NCI-H510A treated with DMSO at 0.1 percent for 48 hours (cell line): ENCODE measurements around the gene NOD2.

Experiments
- DNase-seq: peaks from one replicate; lab custom pipeline; 2025; lab: John Stamatoyannopoulos, UW

The NOD2 gene

GRCh38 chr16:50717494-50717893, 24.1 kb downstream of the NOD2 start:
- no peak for DNase-seq

GRCh38 chr16:50718061-50718760, 24.8 kb downstream of the NOD2 start:
- no peak for DNase-seq

DNA sequence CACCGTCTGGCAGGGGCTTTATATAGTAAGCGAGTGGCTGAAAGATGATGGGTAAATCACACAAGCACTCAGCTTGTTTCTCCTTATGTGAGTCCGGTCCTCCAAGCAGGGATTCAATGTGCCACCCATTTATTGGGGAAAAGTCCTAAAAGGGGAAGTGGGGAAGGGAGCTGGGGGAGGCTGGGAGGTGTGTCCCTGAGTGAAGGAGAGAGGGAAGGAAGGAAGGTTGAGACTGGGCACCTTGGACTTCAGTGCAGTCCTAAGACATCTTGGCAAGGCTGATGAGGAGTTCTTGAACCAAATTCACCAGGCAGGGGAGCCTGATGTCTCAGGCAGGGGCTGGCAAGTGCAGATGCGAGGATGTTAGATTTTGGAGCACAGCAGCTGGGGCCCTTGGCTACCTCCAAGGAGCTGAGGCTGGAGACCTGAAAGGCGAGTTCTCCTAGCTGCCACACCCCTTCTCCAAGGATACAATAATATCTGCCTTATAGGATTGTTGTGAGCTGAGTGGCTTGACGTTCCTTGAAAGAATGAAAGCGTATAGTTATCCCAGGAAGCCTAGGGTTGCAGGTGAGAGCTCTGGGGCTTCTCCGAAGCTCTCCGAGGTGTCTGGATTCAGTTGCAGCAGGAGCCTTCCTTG, 25.5 kb downstream of the NOD2 start:
- DNase-seq: no peak

DNA sequence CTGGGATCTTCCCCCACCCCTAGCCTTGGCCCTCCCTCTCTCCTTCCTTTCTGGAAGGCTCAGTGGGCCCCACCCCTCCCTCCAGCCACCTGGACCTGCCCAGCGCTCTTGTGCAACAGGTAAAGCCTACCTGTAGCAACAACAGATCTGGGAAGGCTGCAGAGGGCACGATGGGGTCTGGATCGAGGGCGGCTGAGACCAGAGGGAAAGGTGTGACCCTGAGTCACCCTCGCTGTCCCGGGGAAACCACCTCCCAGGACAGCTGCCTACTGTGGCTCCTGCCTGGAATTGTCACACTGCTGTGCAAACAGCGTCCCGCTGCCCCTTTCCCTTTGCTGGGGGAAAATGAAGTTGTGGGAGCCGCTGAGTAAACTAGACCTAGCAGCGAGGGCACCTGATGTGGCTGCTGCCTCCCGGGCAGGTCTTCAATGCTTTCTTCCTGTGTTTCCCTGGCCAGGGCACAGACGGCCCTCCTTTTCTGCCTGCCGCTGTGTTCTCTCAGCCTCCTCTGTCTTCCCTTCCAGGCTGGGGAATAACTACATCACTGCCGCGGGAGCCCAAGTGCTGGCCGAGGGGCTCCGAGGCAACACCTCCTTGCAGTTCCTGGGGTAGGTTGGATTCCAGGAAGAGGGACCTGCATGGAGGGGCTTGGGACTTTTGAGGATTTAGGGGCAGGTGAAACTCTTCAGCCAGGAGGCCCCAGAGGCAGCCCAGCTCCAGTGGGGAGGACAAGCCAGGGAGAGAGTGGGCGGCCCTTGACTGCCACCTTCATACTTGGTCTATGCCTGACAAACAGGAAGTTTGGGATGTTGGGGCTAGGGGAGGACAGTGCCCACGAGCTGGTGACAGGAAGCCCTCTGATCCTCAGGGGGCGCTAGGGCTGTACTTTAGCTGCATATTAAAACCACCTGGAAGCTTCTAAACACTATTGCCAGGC, 26.3 kb downstream of the NOD2 start:
- no peak for DNase-seq

DNA sequence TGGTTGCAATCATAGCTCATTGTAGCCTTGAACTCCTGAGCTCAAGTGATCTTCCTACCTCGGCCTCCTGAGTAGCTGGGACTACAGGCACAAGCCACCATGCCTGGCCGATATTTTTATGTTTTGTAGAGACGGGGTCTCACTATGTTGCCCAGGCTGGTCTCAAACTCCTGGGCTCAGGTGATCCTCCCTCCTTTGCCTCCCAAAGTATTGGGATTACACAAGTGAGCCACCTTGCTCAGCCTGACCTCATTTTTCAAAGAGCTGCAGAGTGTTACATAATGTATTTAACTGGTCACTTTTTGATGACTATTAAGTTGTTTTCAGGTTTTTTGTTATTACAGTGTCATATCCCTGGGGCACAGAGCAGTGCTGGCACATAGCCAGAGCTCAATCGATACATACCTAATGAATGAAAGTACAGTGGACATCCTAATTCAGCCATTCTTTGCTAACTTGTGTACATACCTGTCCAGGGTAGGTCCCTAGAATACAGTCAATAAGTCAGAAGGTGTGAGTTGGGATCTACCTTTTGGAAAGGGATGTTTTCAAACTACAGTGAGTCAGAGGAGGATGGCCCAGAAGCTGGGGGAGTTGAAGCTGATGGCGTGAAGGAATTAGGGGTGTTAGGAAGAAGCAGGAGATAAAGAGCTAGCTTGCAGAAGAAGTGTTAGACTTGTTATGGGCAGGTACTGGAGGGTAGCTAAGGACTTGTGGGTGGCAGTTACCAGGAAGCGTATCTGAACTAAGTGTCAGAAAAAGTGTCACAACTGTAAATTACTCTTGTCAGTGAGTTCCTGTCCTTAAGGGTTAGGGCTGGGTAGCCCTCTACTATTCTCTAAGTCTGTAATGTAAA, 28.4 kb downstream of the NOD2 start:
- no peak for DNase-seq

GRCh38 chr16:50722405-50722737, 29.0 kb downstream of the NOD2 start:
- no peak for DNase-seq

DNA sequence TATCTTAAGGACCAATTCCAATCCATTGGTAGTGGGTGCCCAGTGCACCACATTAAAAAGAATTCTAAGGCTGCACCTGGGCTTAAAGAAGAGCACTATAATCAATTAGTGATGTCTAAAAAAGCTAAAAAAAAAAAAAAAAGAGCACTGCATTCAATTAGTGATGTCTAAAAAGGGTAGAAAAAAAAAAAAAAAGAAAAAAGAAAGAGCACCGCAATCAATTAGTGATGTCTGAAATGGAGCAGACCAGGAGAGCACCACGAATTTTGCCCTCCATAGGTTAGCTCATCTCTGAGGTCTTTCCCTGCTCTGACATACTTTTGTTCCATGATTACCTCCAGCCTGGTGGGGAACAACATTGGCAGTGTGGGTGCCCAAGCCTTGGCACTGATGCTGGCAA, 29.6 kb downstream of the NOD2 start:
- DNase-seq: no peak

GRCh38 chr16:50724306-50724705, 30.9 kb downstream of the NOD2 start:
- no peak for DNase-seq

GRCh38 chr16:50731130-50731988, 38.0 kb downstream of the NOD2 start:
- DNase-seq: no peak

DNA sequence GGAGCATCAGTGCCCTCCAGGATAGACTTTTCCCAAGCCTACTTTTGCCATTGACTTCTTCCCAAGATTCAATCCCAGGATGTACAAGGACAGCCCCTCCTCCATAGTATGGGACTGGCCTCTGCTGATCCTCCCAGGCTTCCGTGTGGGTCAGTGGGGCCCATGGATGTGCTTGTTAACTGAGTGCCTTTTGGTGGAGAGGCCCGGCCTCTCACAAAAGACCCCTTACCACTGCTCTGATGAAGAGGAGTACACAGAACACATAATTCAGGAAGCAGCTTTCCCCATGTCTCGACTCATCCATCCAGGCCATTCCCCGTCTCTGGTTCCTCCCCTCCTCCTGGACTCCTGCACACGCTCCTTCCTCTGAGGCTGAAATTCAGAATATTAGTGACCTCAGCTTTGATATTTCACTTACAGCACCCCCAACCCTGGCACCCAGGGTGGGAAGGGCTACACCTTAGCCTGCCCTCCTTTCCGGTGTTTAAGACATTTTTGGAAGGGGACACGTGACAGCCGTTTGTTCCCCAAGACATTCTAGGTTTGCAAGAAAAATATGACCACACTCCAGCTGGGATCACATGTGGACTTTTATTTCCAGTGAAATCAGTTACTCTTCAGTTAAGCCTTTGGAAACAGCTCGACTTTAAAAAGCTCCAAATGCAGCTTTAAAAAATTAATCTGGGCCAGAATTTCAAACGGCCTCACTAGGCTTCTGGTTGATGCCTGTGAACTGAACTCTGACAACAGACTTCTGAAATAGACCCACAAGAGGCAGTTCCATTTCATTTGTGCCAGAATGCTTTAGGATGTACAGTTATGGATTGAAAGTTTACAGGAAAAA, 38.8 kb downstream of the NOD2 start:
- DNase-seq: no peak

DNA sequence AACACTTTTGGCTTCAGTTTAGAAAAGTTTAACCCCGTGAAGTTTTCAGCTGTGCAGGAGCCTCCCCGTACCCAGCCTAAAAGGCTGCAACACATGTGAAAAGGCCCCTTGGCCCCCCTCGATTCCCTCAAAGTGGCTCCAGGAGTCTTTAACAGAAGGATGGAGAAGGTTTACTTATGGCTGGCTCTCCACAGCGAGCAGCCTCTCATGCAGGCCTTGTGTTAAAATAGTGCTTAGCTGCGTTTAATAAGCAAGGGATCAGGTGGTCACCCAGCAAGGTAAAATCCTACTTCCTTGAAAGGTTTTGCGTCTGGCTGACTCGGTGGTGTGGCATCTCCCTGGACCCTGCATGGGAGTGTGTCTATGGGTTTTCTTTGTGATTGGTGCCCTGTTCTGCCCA, 40.1 kb downstream of the NOD2 start:
- DNase-seq: no peak

- DNase-seq: no peak
These were observed 42.3 kb downstream of the NOD2 start for GRCh38 chr16:50735629-50736122.

DNA sequence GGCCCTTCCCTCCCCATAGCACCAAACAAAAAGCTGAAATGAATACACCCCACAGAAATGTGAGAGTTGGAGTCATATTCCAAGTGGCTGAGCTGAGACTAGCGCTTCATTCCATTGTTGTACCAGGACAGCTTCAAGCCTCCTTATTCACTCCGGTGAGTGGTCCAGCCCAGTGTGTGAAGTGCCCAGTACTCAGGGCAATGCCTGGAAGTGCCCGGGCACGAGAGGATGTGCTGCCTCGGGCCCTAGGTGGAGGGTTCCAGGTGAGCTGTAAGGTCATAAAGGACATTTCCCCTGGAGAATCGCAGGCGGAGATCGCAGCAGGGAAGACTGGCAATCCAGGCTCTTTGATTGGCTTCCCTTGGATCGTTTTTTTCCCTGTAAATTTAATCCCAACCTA, 43.0 kb downstream of the NOD2 start:
- no peak for DNase-seq

DNA sequence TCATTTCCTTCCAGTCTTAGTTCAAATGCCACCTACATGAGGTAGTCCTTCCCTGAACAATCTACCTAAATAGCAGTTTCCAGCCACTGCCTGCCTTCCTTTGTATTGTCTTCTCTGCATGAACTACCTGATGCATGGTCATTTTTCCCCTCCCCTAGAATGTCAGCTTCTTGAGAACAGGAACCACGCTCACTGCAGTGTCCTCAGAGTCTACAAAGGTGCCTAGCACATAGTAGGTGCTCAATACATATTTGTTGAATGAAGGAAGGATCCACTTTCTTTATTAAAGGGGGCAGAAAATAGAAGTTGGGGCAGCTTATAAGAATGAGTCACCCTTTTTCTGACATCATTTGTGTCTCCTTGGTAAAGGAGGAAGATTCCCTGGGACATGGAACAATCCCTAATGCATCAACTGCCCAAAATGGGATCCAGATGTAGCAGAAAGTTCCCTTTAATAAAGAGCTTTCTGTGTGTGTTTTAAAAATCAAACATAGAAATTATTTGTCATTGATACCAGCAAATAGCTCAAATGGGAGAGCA, 44.1 kb downstream of the NOD2 start:
- DNase-seq: no peak

GRCh38 chr16:50739031-50739430, 45.6 kb downstream of the NOD2 start:
- no peak for DNase-seq

GRCh38 chr16:50740736-50741135, 47.3 kb downstream of the NOD2 start:
- DNase-seq: no peak

DNA sequence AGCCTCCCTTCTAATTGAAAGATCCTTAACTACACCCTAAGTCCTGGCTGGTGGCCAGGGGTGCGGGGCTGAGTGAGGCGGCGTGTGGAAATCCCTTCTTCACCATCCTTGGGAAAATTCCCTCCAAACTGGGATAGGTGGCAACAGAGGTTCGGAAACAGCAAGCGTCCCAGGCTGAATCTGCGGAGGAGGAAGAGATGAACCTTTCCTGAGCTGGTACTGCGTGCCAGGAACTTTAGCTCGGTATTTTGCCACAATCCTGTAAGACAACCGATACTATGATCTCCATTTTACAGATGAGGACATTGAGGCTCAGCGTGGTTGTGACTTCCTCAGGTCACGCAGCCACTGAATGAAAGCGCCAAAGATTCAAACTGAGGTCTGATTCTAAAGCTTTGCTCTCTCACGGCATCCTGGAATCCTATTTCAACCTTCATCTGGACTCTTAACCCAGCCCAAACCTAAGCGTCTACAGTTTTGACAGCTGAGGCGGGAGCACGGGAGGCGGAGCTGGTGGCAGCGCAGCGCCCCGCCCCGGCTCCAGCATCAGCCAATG, 47.9 kb downstream of the NOD2 start:
- DNase-seq: no peak

- DNase-seq: peak; percentile 99
These were observed 48.6 kb downstream of the NOD2 start, which contains the start of gene CYLD for GRCh38 chr16:50741781-50742575. Gene CYLD (plus strand): TSS chr16:50742086. CDS start chr16:50749699, 7,613 bp downstream.
